Heart left ventricle (tissue), 16 donors: Measurements from ENCODE around the gene GALNTL6. TPM values are rescaled to one million over a fixed set of nuclear protein-coding genes. Genes with fewer than 3 reads are reported as not detected.

Source experiments
- ATAC-seq, 4 donors: fragments of 200-7000 bp; cut with Tn5 transposase; one replicate each; pipeline ENCODE4 v1.9.1; 2020 to 2022; ENCODE audit warnings: moderate library complexity in 4 of 4, mild to moderate bottlenecking in 3 of 4, moderate number of reproducible peaks in 1 of 4
- DNase-seq, 5 donors: peaks; one replicate each; pipeline ENCODE4 v3.0.0-alpha.2; 2020
- H3K27ac ChIP-seq, 12 donors: fragments of 200-600 bp; sonication (generic) in 4 of 12; one replicate each; pipeline versions ENCODE4 v1.5.0 to v1.8.0; 2016 to 2022; ENCODE audit warnings: mild to moderate bottlenecking in 2 of 12
- H3K27me3 ChIP-seq, 9 donors: fragments of 200-600 bp; sonication (generic) in 2 of 9; one replicate each; pipeline versions ENCODE4 v1.5.1 to v1.8.0; 2016 to 2022; ENCODE audit warnings: mild to moderate bottlenecking in 3 of 9
- H3K36me3 ChIP-seq, 9 donors: fragments of 200-600 bp; sonication (generic) in 2 of 9; one replicate each; pipeline versions ENCODE4 v1.5.0 to v1.8.0; 2018 to 2022; ENCODE audit warnings: mild to moderate bottlenecking in 2 of 9
- H3K4me1 ChIP-seq, 12 donors: fragments of 200-600 bp; sonication (generic) in 4 of 12; one replicate each; pipeline versions ENCODE4 v1.5.0 to v1.8.0; 2016 to 2022; ENCODE audit warnings: mild to moderate bottlenecking in 3 of 12
- H3K4me3 ChIP-seq, 12 donors: fragments of 200-600 bp; sonication (generic) in 4 of 12; one replicate each; pipeline versions ENCODE4 v1.5.0 to v1.8.0; 2017 to 2022; ENCODE audit warnings: mild to moderate bottlenecking in 9 of 12, moderate library complexity in 4 of 12
- H3K9me3 ChIP-seq, 12 donors: fragments of 200-600 bp; sonication (generic) in 4 of 12; one replicate each; pipeline versions ENCODE4 v1.5.0 to v1.8.0; 2016 to 2022; ENCODE audit warnings: mild to moderate bottlenecking in 1 of 12
- CTCF ChIP-seq, 12 donors: fragments of 200-600 bp; sonication (generic) in 4 of 12; IDR thresholded peaks; one replicate each; pipeline versions ENCODE4 v1.5.0 to v1.8.0; 2018 to 2022; ENCODE audit warnings: antibody characterized with exemption in 12 of 12, mild to moderate bottlenecking in 5 of 12
- POLR2A ChIP-seq, 2 donors: fragments of 450-650 bp; IDR thresholded peaks; one replicate each; pipeline ENCODE4 v1.6.1; 2017; ENCODE audit warnings: antibody characterized with exemption in 2 of 2, mild to moderate bottlenecking in 2 of 2, moderate library complexity in 2 of 2
- WGBS, 4 donors: extraction: QIAGEN DNeasy Blood & Tissue Kit in 2 of 4; methylation state at CpG; one replicate each; pipeline versions ENCODE4 v1.1.5 to v1.1.7; 2013 to 2018; 5-methylcytosine and 5-hydroxymethylcytosine counted together
- intact Hi-C, 10 donors: fragments of 100-400 bp; cut with DNase I; formaldehyde crosslinking; loops; one replicate each; pipeline versions ENCODE4 v1.11.1 to v1.14.2; 2022
- polyA plus RNA-seq, 2 donors: library from polyadenylated mRNA; stranded (reverse); fragments of 200-250 nt; gene quantifications; one replicate each; pipeline ENCODE4 v1.2.3, GENCODE V29; 2013
- total RNA-seq, 9 donors: library from RNA; depleted of rRNA in 2 of 9; stranded (reverse); fragments of >200 nt in 2 of 9; fragmentation: NEBNext Ultra II Directional in 3 of 9; extraction: Animal tissue kit (Norgen Biotek cat#: 25700) in 3 of 9; gene quantifications; one replicate each; pipeline versions ENCODE4 v1.1.0 to v1.2.4, GENCODE V29; 2016 to 2023
- donor health status: ischemic (EF 13 %, LVEDD 7.1; RV severe dilation, severe dysfunction).
- donor health status: healthy with polysubstance abuse.
- donor health status: DM: no; HTN: yes; CAD: no.
- donor health status: DM: no; HTN: no; CAD: no.
- donor health status: ischemic (EF 25% LVEDD 6.9; RV normal size, moderate dysfunction).
- donor health status: ischemic (EF 25% LVEDD 5.7; RV mildly dilated, moderate dysfunction).
- donor health status: healthy.
- donor health status: DM: yes; HTN: yes; CAD: no.
- donor health status: ischemic (EF 35%, LVEDD 5.7; RV mildly dilated, moderate dysfunction).
- donor health status: nonischemic (EF 11% LVEDD 7.7; RV severe dilation, severe dysfunction).
- donor health status: DM: yes; HTN: yes; CAD: no.
- donor health status: PGD.
- donor health status: ischemic (EF 29% LVEDD 5.4; RV normal size, mild dysfunction).
- donor health status: nonischemic (EF 23%, LVEDD 6.1; RV moderate dilation, normal function).

Gene GALNTL6
- total and polyA plus RNA-seq, 11 donors = 0.33 to 0.52 TPM; not detected in 9

GRCh38 chr4:171891038-171891437 is 77.8 kb downstream of the GALNTL6 start:
- no peaks in the 10 kb centered on the region for H3K36me3 ChIP-seq
- no peak overlapping the region for H3K4me3 ChIP-seq
- no peak overlapping the region for H3K27ac ChIP-seq
- no peaks in the 10 kb centered on the region for H3K4me1 ChIP-seq
- no peaks in the 10 kb centered on the region for H3K9me3 ChIP-seq
- DNase-seq (no peak), ATAC-seq (no peak)
- WGBS, 4 donors = 50 to 69% (median 57%) methylated on average over 2 of the region's 2 CpGs
- no peaks in the 10 kb centered on the region for H3K27me3 ChIP-seq
- TF ChIP-seq CTCF (IDR thresholded peaks at IDR 0.05) (no peak), POLR2A (IDR thresholded peaks at IDR 0.05) (no peak)
- intact Hi-C loops = no loop called here

GRCh38 chr4:171896426-171896825 is 83.2 kb downstream of the GALNTL6 start:
- DNase-seq = no peak
- TF ChIP-seq CTCF (IDR thresholded peaks at IDR 0.05) (no peak), POLR2A (IDR thresholded peaks at IDR 0.05) (no peak)
- intact Hi-C loops = no loop called here
- no peaks in the 10 kb centered on the region for H3K4me1 ChIP-seq
- H3K27ac ChIP-seq = no peak overlapping the region
- no peaks in the 10 kb centered on the region for H3K36me3 ChIP-seq
- ATAC-seq = no peak
- H3K27me3 ChIP-seq = no peaks in the 10 kb centered on the region
- H3K4me3 ChIP-seq = no peak overlapping the region
- 55 to 71% (median 63%) methylated on average over 3 of the region's 3 CpGs for WGBS, 4 donors
- H3K9me3 ChIP-seq = peaks cover 0 to 16% (median 8%) of the 10 kb centered on the region in 12 donors

GRCh38 chr4:171919314-171919713 is 106.1 kb downstream of the GALNTL6 start:
- no peak for DNase-seq
- H3K4me3 ChIP-seq = no peak overlapping the region
- TF ChIP-seq CTCF (IDR thresholded peaks at IDR 0.05) = no peak
- no peak for TF ChIP-seq POLR2A (IDR thresholded peaks at IDR 0.05)
- H3K4me1 ChIP-seq = no peaks in the 10 kb centered on the region
- H3K36me3 ChIP-seq = no peaks in the 10 kb centered on the region
- H3K27ac ChIP-seq = no peak overlapping the region
- intact Hi-C loops = no loop called here
- no peaks in the 10 kb centered on the region for H3K27me3 ChIP-seq
- H3K9me3 ChIP-seq = peaks cover 0 to 6% (median 0%) of the 10 kb centered on the region in 12 donors
- 69 to 78% (median 75%) methylated on average over 2 of the region's 2 CpGs for WGBS, 4 donors
- no peak for ATAC-seq

GRCh38 chr4:171920901-171921300 is 107.7 kb downstream of the GALNTL6 start:
- intact Hi-C loops = no loop called here
- no peaks in the 10 kb centered on the region for H3K4me1 ChIP-seq
- no peak overlapping the region for H3K4me3 ChIP-seq
- ATAC-seq (no peak), DNase-seq (no peak)
- H3K9me3 ChIP-seq = peaks cover 0 to 6% (median 0%) of the 10 kb centered on the region in 12 donors
- 80 to 87% (median 83%) methylated on average over 3 of the region's 3 CpGs for WGBS, 4 donors
- TF ChIP-seq POLR2A (IDR thresholded peaks at IDR 0.05) = no peak
- TF ChIP-seq CTCF (IDR thresholded peaks at IDR 0.05) = no peak
- H3K27me3 ChIP-seq = no peaks in the 10 kb centered on the region
- no peak overlapping the region for H3K27ac ChIP-seq
- no peaks in the 10 kb centered on the region for H3K36me3 ChIP-seq
